GM21515 (cell line): ENCODE data around the gene PRTFDC1.
"Not testable (repeated sequence)": the region's sequence is repeated elsewhere in the genome, so short reads cannot be mapped to it uniquely, and the experiment has no call there.

ENCODE experiments used
- ATAC-seq: cut with Tn5 transposase; IDR thresholded peaks from one replicate; pipeline ENCODE4 v1.9.1; 2021; ENCODE audit not compliant: unreplicated experiment

Gene PRTFDC1

DNA sequence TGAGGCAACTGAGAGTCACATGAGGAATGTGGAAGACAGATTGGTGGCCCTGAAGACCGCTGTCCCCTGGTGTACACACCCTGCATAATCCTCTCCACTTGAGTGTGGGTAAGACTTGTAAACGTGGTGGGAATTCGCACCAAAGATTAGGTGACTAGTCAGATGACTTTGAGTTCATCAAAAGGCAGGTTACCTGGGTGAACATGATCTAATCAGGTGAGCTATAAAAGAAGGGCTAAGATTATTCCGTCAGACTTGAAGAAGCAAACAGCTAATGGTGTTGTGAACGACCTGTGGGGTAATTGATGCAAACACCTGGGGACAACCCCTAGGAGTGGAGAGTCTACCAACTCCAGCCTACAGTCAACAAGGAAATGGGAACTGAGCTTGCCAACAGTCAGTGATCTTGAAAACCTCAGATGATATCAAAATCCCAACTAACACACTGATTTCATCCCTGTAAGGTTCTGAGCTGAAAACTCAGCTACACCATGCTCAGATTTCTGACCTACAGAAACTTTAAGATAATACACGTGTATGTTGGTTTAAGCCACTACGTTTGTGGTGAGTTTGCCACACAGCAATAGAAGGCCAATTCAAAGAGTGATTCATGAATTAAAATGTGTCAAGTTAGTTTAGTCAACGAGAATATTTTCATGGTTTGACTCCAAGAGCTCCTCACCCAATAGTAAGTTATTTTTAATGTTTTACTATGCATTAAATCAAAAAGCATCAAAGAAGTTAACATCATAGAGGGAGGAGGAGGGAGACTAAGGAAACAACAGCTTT lies 16.7 kb downstream of the PRTFDC1 start:
- no peak for ATAC-seq

DNA sequence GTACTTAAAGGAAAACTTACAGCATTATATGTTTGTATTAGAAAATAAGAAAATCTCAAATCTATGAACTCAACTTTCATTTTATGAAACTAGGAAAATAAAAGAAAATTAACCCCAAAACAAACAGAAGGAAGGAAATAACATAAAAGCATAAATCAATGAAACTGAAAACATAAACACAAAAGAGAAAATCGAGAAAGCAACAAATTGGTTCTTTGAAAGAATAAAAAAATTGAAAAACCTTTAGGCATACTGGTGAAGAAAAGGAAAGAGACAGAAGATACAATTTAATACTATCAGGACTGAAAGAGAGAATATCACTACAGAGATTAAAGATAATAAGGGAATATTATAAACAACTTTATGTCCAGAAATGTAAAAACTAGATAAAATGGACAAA lies 21.2 kb downstream of the PRTFDC1 start:
- ATAC-seq, result no peak

GRCh38 chr10:24930427-24930826 lies 22.0 kb downstream of the PRTFDC1 start:
- no peak for ATAC-seq

GRCh38 chr10:24929904-24930303 lies 22.5 kb downstream of the PRTFDC1 start:
- no peak for ATAC-seq

DNA sequence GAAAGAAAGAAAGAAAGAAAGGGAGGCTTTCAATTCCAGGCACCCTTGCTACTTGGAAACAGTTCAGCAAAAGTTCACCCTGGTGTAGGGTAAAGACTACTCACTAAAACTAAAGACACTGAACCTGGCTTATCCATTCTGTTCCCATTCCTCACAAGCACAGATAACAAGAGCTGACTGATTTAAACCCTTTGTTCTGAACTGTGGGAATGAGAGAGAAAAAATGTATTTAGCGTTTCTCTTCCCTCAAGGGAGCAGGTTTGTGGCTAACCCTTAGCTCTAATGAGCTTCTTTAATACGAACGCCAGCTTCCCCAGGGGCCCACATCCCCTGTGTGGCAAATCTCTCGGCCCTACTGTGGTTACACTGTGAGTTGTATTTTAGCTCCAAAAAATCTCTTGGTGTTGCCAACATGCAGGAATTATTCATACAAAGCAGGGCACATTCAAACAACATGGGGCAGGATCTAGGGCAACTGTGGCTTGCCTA lies 23.3 kb downstream of the PRTFDC1 start:
- ATAC-seq, result no peak

DNA sequence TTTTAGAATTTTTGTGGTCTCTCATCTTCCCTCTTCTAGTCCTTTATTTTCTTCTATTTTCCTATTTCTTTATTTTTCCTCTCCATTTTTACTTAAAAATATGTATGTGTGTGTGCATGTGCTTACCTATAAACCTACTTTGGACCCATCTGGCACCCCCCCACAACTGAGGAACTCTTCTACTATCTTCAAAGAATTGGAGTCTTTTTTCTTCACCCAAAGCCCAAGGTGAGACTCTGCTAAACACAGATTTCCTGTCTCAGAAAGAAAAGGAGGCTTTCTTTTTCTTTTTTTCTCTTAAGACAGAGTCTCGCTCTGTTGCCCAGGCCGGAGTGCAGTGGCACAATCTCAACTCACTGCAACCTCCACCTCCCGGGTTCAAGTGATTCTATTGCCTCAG lies 24.2 kb downstream of the PRTFDC1 start:
- ATAC-seq, result no peak

- ATAC-seq, result no peak
Measured at GRCh38 chr10:24926557-24926956, 25.8 kb downstream of the PRTFDC1 start.

- no peak for ATAC-seq
Measured at GRCh38 chr10:24925799-24926198, 26.6 kb downstream of the PRTFDC1 start.

- ATAC-seq, result not testable (repeated sequence)
Measured at GRCh38 chr10:24924483-24924882, 27.9 kb downstream of the PRTFDC1 start.

GRCh38 chr10:24922222-24922868 lies 30.1 kb downstream of the PRTFDC1 start:
- not testable (repeated sequence) for ATAC-seq

DNA sequence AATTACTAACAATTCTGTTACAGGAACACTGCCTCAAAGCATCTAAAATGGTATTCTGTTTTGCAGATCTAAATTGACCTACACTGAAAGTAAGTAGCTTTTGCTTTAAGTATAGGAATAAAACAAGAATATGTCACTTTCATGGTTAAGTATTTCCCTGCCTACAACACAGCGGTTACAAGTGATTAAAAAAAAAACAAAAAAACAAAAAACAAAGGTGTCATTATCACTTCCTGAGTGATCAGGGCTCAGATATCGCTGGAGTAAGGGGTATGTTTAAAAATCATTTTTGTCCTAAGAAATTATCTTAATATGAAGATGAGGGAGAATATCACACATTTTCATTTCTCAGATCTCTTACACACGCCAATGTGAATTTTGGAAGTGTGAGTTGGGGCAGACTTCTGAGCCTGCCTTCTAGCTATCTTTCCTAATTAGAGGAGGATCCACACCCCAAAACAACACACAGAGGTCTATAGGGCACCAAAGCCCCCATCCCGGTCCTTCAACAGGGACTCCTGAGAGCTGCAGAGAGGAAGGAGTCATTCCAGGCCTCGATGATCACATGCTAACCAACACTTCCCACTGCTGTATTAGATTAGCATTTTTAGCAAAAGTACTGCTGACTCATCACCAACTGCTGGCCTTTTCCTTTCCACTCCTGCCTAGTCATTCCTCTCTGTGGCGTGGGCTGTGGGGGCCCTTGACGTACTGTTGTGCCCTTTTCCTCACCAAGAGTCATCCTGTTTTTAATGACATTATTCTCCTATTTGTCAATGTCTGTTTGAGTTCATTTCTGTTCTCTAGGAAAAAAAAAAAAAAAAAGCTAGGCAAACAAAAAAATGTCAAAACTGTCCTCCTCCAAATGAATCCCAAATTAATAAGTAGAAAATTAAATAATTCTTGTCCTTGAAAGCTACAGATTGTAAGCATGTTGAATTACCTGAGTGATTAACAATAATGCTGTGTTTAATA lies 31.2 kb downstream of the PRTFDC1 start:
- ATAC-seq, result no peak

- not testable (repeated sequence) for ATAC-seq
Measured at GRCh38 chr10:24920192-24920591, 32.2 kb downstream of the PRTFDC1 start.

DNA sequence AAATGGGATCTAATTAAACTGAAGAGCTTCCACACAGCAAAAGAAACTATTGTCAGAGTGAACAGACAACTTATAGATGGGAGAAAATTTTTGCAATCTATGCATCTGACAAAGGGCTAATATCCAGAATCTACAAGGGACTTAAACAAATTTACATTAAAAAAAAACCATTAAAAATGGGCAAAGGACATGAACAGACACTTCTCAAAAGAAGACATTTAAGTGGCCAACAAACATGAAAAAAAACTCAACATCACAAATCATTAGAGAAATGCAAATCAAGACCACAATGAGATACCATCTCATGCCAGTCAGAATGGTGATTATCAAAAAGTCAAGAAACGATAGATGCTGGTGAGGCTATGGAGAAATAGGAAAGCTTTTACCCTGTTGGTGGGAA lies 32.8 kb downstream of the PRTFDC1 start:
- ATAC-seq, result not testable (repeated sequence)

DNA sequence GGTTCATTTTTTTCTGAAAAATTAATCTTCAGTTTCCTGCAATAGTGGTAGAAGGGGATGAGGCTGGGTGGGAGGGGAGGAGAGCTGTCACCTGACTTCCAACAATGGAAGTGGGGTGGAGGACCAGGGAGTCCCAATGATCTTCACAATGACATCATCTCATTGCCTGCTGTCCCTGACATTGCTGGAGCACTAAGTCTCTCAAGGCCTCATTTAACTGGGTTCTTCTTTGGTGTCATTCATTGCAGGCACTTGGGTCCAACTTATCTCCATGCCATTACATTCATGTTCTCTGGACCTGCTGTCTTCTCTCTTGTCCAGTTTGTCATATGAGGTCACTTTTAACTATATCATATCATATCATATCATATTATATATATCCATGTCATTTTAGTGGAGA lies 34.4 kb downstream of the PRTFDC1 start:
- no peak for ATAC-seq

DNA sequence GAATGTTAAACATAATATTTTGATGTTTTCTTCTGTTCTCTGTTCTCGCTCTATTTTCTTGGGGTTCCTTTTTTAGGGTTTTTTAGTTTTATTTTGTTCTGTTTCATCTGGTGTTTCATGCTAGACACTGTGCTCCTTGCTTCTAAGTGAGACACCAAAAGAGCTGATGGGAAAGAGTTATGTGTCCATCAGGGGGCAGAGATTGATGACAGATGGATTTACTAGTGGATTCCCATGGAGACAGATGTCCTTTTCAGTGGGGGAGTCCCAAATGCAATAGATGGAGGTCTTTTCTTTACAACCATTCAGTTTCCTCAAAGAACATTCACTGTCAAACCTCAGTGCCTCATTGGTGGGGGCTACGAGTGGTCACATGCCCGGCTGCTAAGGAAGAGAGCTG lies 34.9 kb downstream of the PRTFDC1 start:
- no peak for ATAC-seq

- no peak for ATAC-seq
Measured at GRCh38 chr10:24916365-24916764, 36.0 kb downstream of the PRTFDC1 start.

- ATAC-seq, result no peak
Measured at GRCh38 chr10:24915304-24915703, 37.1 kb downstream of the PRTFDC1 start.

- ATAC-seq, result no peak
Measured at GRCh38 chr10:24914148-24914547, 38.3 kb downstream of the PRTFDC1 start.

- ATAC-seq, result no peak
Measured at GRCh38 chr10:24912215-24912614, 40.2 kb downstream of the PRTFDC1 start.

GRCh38 chr10:24911029-24911428 lies 41.4 kb downstream of the PRTFDC1 start:
- ATAC-seq, result no peak

- no peak for ATAC-seq
Measured at GRCh38 chr10:24910574-24910973, 41.8 kb downstream of the PRTFDC1 start.
